HG03039 (cell line): Measurements from ENCODE around the gene RIN3.

Experiments
- ATAC-seq: cut with Tn5 transposase; IDR thresholded peaks from one replicate; pipeline ENCODE4 v1.9.1; 2021; ENCODE audit warnings: mild to moderate bottlenecking, moderate library complexity; ENCODE audit not compliant: unreplicated experiment

RIN3 gene

GRCh38 chr14:92644970-92645515 is 131.5 kb downstream of the RIN3 start:
- no peak for ATAC-seq

DNA sequence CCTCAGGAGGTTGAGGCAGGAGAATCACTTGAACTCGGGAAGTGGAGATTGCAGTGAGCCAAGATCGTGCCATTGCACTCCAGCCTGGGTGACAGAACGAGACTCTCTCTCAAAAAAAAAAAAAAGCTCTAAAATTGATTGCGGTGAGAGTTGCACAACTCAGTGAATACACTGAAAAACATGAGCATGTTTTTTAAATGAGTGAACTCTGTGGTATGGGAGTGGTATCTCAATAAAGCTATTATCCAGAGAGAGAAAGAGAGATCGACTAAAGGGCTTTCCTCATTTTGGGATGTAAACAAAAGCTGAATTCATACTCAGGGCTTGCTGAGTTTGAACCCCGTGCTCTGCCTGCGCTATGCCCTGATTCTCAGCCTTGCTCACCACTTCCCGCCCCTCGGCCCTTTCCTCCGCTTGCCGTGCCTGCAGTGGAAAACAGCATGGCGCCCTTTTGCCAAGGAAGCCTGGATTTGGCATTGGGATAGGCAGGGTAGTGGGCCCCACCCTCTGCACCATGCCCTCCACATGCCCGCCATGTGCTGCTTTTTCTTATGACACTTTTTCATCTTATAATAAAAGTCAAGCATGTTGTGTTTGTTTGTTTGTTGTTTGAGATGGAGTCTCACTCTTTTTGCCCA is 132.4 kb downstream of the RIN3 start:
- ATAC-seq: no peak

GRCh38 chr14:92646952-92647796 is 133.6 kb downstream of the RIN3 start:
- ATAC-seq: no peak

DNA sequence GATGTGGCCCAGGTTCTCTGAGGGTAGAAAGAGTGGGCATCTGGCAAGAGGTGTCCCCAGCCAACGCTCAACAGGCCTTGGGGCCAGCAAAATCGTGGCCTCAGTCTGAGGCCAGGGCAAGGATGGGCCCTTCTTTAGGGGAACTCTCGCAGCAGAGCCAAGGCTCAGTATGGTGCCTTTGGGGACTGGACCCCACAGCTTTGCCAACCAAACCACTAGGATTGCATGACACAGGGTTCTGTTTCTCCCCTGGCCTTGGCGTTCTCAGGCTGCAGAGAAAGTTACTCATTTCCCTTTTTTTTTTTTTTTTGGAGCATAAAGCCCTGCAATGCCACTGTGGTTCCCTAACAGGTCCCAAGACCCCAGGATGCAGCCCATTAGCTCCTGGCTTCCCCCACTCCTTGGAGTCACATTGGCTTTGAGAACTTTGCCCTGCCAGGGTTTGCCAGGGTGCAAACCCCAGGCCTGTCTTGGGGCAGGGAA is 134.3 kb downstream of the RIN3 start:
- no peak for ATAC-seq

- ATAC-seq: no peak
These were observed 135.5 kb downstream of the RIN3 start for GRCh38 chr14:92649066-92649465.

DNA sequence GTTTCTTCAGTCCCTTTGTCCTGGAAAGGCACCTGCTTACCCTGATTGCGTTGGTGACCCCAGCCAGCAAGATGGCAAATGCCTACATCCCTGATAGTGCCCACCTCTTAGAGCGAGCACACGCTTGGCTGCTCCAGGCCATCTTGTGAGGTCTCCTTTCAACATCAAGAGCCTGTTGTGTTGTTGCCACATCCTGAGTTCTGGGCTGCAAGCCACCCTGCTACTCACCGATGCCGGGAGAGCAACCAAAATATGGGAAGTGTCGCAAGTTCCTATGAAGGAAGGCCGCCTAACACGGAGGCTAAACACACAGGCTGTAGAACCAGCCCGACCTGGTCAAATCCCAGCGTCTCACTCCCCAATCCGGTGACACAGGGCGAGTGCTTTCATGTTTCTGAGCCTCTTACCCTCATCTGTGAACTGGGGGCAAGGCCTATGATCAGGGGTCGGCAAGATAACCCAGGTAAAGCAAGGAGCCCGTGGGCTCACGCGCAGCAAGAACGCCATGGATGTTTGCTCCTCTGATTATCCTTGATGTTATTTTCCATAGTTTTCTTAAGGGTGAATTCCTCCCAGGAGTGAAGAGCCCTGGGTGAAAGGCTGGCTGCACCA is 136.5 kb downstream of the RIN3 start:
- no peak for ATAC-seq

- ATAC-seq: no peak
These were observed 137.1 kb downstream of the RIN3 start for GRCh38 chr14:92650581-92651105.

- peak; percentile 70 for ATAC-seq
These were observed 137.7 kb downstream of the RIN3 start for GRCh38 chr14:92651106-92651757.

DNA sequence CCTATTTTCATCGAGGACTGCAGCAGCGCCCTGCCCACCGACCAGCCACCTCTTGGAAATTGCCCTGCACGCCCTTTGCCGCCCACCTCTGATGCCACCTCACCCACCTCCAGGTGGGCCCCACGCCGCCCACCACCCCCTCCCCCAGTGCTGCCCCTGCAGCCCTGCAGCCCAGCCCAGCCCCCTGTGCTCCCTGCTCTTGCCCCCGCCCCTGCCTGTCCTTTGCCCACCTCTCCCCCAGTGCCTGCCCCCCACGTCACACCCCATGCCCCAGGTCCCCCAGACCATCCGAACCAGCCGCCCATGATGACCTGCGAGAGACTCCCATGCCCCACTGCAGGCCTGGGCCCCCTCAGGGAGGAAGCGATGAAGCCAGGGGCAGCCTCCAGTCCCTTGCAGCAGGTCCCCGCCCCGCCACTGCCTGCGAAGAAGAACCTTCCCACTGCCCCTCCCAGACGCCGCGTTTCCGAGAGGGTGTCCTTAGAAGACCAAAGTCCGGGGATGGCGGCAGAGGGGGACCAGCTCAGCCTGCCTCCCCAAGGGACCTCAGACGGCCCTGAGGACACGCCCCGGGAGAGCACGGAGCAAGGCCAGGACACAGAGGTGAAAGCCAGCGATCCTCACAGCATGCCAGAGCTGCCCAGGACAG is 138.3 kb downstream of the RIN3 start:
- ATAC-seq: no peak

DNA sequence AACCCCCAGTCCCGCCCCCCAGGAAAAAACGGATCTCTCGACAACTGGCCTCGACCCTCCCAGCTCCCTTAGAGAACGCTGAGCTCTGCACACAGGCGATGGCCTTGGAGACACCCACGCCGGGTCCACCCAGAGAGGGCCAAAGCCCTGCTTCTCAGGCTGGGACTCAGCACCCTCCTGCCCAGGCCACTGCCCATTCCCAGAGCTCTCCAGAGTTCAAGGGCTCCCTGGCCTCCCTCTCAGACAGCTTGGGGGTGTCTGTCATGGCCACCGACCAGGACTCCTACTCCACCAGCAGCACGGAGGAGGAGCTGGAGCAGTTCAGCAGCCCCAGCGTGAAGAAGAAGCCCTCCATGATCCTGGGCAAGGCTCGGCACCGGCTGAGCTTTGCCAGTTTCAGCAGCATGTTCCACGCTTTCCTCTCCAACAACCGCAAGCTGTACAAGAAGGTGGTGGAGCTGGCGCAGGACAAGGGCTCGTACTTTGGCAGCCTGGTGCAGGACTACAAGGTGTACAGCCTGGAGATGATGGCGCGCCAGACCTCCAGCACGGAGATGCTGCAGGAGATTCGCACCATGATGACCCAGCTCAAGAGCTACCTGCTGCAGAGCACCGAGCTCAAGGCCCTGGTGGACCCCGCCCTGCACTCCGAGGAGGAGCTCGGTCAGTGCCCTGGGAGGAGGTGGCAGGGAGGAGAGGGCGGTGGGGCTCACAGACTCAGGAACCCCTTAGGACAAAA is 139.0 kb downstream of the RIN3 start:
- no peak for ATAC-seq

- no peak for ATAC-seq
These were observed 139.6 kb downstream of the RIN3 start for GRCh38 chr14:92653162-92653651.

DNA sequence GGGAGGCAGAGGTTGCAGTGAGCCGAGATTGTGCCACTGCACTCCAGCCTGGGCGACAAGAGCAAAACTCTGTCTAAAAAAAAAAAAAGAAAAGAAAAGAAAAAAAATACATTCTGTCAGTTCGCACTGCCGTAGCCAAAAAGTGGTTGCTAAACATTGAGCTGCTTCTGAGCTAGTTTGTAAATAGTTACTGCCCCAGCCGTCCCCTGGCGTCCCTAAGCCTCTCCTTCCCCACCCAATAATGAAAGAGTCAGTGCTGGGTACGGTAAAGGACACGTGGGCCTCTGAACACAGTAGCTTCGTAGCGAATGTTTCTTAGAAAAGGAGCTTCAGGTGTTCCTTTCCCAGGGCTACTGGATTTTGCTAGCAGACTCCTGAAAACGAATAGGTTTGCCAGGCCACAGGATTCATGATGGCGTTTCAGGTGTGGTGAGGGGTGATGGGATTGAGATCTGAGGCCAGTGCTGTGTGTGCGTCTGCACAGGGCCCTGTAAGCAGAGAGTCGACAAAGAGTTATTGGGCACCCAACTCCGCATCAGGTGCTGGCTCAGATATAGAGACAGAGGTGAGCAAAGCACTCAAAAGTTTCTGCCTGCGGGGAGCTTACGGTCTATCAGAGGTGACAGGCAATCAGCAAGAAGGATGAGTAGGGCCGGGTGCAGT is 140.8 kb downstream of the RIN3 start:
- ATAC-seq: no peak

DNA sequence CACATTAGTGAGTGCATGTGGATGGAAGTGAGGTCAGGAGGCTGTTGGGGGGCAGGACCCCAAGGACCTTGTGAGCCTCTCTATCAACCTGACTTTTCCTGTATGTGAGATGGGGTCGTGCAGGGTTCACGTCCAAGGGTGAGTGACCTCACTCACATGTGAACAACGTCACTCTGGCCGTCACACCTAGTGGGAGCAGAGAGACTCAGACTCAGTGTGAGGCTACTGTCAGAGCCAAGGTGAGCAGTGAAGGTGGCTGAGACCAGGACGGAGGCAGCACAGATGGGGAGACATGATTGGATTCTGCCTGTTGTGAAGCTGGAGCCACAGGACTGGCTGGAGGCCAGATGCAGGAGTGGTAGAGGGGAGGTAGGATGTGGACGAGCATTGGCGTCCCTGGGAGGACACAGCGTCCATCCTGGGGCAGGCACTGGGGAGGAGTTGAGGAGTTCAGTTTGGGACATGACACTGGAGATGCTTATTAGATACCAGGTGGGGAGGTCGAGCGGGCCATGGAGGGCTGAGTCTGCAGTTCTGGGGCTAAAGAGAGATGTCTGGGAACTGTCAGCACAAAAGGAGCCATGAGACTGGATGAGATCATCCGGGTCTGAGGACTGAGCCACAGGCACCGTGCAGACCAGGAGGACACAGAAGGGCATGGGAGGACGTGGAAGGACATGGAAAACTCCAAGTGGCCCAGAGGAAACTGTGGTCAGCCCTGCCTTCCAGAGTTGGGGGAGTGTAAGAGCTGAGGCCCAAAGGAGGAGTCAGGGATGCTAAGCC is 142.0 kb downstream of the RIN3 start:
- ATAC-seq: no peak

- ATAC-seq: no peak
These were observed 142.9 kb downstream of the RIN3 start for GRCh38 chr14:92656306-92657081.

- ATAC-seq: no peak
These were observed 144.0 kb downstream of the RIN3 start for GRCh38 chr14:92657457-92658142.

GRCh38 chr14:92658160-92658559 is 144.6 kb downstream of the RIN3 start:
- ATAC-seq: no peak

- ATAC-seq: no peak
These were observed 145.1 kb downstream of the RIN3 start for GRCh38 chr14:92658684-92659083.
